ENCODE results near the gene CMYA5. TPM values are rescaled to one million over a fixed set of nuclear protein-coding genes. Genes with fewer than 3 reads are reported as not detected.

CMYA5 gene
- total and polyA plus RNA-seq, 4 donors, result 1.3 to 2.9 (median 2.0) TPM

DNA sequence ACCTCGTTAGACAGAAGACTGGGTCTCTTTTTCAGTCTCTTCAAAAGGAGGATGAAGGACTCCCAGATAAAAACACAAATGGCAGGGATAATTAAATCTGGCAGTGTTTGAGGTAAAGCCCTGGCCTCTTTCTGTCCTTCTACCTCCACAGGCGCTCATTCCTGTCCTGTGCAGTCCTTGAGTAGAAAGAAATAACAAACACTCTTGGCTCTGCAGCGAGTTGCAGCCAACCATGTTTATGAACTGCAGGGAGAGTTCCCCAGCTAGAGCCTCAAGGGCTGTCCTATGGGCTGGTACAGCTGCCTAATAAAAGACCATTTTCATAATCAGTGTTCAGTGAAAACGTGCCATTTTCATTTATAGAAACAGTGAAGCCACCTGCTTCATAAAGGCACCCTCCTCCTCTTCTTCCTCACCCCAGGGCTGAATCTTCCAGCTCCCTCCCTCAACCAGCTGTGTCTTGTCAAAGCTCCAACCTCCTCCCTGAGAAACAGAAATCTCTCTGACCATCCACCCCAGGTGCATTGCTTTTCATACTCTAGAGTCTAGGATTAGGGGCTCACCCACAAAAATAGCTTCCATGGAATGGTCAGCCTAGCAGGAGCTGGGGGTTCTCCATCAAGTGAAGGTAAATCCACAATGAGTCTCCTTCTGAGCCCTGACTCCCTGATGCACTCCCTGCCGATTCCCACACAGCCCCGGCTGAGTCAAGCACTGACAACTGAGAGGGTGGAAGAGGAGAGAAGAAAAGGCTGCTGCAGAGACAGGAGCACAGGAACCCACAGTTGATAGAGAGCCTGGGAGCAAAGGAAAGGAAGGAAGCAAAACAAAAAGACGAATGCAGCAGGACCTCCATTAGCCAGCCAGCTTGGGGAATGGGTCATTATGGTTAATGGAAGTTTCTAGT lies 150.7 kb downstream of the CMYA5 start:
- Histone ChIP-seq H3K9me3 (ENCODE audit: control insufficient read depth in 4 of 4, low read length in 3 of 4) (no peaks in the 10 kb centered on the region), H3K36me3 (ENCODE audit: control insufficient read depth in 4 of 4, insufficient read depth in 3 of 4, low read depth in 1 of 4, low read length in 3 of 4) (no peaks in the 10 kb centered on the region), H3K4me1 (ENCODE audit: control insufficient read depth in 4 of 4, insufficient read depth in 4 of 4, low read length in 3 of 4) (no peaks in the 10 kb centered on the region), H3K27ac (ENCODE audit: low read depth in 1 of 2, low read length in 2 of 2) (no peak overlapping the region), H3K27me3 (ENCODE audit: control insufficient read depth in 4 of 4, insufficient read depth in 4 of 4, low read length in 3 of 4) (no peaks in the 10 kb centered on the region), H3K9ac (ENCODE audit: low read depth in 1 of 2, low read length in 2 of 2) (no peak overlapping the region), H3K4me3 (ENCODE audit: low read depth in 1 of 3, low read length in 3 of 3) (no peak overlapping the region)
- 60% methylated on average over 7 of the region's 7 CpGs for WGBS
- TF ChIP-seq HNF4G (IDR thresholded peaks at IDR 0.05), result no peak
- no peak for TF ChIP-seq GABPA (IDR thresholded peaks at IDR 0.05 in 1 of 2, conservative IDR thresholded peaks at IDR 0.05 in 1 of 2)
- TF ChIP-seq EGR1 (IDR thresholded peaks at IDR 0.05; ENCODE audit: low read depth in 2 of 2), result no peak
- no peak for TF ChIP-seq HNF4A (conservative IDR thresholded peaks at IDR 0.05)
- no peak for TF ChIP-seq SP1 (IDR thresholded peaks at IDR 0.05)
- no peak for TF ChIP-seq NR2F2 (IDR thresholded peaks at IDR 0.05)
- no peak for TF ChIP-seq FOXA2 (IDR thresholded peaks at IDR 0.05)
- no peak for TF ChIP-seq ZBTB33 (IDR thresholded peaks at IDR 0.05)
- TF ChIP-seq, protein P1, sequence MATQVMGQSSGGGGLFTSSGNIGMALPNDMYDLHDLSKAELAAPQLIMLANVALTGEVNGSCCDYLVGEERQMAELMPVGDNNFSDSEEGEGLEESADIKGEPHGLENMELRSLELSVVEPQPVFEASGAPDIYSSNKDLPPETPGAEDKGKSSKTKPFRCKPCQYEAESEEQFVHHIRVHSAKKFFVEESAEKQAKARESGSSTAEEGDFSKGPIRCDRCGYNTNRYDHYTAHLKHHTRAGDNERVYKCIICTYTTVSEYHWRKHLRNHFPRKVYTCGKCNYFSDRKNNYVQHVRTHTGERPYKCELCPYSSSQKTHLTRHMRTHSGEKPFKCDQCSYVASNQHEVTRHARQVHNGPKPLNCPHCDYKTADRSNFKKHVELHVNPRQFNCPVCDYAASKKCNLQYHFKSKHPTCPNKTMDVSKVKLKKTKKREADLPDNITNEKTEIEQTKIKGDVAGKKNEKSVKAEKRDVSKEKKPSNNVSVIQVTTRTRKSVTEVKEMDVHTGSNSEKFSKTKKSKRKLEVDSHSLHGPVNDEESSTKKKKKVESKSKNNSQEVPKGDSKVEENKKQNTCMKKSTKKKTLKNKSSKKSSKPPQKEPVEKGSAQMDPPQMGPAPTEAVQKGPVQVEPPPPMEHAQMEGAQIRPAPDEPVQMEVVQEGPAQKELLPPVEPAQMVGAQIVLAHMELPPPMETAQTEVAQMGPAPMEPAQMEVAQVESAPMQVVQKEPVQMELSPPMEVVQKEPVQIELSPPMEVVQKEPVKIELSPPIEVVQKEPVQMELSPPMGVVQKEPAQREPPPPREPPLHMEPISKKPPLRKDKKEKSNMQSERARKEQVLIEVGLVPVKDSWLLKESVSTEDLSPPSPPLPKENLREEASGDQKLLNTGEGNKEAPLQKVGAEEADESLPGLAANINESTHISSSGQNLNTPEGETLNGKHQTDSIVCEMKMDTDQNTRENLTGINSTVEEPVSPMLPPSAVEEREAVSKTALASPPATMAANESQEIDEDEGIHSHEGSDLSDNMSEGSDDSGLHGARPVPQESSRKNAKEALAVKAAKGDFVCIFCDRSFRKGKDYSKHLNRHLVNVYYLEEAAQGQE (IDR thresholded peaks at IDR 0.05), result no peak
- TF ChIP-seq FOXA1 (IDR thresholded peaks at IDR 0.05), result no peak
- no peak for TF ChIP-seq MAX (IDR thresholded peaks at IDR 0.05)
- TF ChIP-seq JUND (IDR thresholded peaks at IDR 0.05), result no peak
- TF ChIP-seq, protein P2, sequence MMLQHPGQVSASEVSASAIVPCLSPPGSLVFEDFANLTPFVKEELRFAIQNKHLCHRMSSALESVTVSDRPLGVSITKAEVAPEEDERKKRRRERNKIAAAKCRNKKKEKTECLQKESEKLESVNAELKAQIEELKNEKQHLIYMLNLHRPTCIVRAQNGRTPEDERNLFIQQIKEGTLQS (IDR thresholded peaks at IDR 0.05), result no peak
- TF ChIP-seq, protein P3, sequence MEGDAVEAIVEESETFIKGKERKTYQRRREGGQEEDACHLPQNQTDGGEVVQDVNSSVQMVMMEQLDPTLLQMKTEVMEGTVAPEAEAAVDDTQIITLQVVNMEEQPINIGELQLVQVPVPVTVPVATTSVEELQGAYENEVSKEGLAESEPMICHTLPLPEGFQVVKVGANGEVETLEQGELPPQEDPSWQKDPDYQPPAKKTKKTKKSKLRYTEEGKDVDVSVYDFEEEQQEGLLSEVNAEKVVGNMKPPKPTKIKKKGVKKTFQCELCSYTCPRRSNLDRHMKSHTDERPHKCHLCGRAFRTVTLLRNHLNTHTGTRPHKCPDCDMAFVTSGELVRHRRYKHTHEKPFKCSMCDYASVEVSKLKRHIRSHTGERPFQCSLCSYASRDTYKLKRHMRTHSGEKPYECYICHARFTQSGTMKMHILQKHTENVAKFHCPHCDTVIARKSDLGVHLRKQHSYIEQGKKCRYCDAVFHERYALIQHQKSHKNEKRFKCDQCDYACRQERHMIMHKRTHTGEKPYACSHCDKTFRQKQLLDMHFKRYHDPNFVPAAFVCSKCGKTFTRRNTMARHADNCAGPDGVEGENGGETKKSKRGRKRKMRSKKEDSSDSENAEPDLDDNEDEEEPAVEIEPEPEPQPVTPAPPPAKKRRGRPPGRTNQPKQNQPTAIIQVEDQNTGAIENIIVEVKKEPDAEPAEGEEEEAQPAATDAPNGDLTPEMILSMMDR (IDR thresholded peaks at IDR 0.05; ENCODE audit: low read depth, low read length, missing input control), result no peak
- no peak for TF ChIP-seq TAF1 (conservative IDR thresholded peaks at IDR 0.05)
- no peak for TF ChIP-seq RXRA (IDR thresholded peaks at IDR 0.05)
- no peak for TF ChIP-seq RAD21 (IDR thresholded peaks at IDR 0.05)
- no peak for TF ChIP-seq YY1 (IDR thresholded peaks at IDR 0.05)
- DNase-seq (ENCODE audit: low spot score), result no peak
